Measurements from ENCODE around the gene DEF6. TPM values are rescaled to one million over a fixed set of nuclear protein-coding genes. Genes with fewer than 3 reads are reported as not detected.

The DEF6 gene
- total RNA-seq, 1 donor from 2014 or later, result 6.2 TPM

DNA sequence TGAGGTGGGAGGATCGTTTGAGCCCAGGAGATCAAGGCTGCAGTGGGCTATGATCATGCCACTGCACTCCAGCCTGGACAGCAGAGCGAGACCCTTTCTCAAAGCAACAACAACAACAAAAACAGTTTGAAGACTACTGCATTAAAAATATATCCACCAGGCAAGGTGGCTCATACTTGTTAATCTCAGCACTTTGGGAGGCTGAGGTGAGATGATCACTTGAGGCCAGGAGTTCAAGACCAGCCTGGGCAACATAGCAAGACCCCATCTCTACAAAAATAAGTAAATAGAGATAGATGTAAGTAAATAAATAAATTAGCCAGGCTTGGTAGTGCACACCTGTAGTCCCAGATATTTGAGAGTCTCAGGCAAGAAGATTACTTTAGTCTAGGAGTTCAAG lies 25.6 kb upstream of the DEF6 start:
- Mint-ChIP-seq H3K27ac (no peak overlapping the region), H3K4me1 (ENCODE audit: unreplicated experiment) (peaks cover 16% of the 10 kb centered on the region), H3K4me3 (no peak overlapping the region), H3K36me3 (peaks cover 7% of the 10 kb centered on the region), H3K9me3 (no peaks in the 10 kb centered on the region), H3K27me3 (no peaks in the 10 kb centered on the region)
- TF ChIP-seq, protein P1, sequence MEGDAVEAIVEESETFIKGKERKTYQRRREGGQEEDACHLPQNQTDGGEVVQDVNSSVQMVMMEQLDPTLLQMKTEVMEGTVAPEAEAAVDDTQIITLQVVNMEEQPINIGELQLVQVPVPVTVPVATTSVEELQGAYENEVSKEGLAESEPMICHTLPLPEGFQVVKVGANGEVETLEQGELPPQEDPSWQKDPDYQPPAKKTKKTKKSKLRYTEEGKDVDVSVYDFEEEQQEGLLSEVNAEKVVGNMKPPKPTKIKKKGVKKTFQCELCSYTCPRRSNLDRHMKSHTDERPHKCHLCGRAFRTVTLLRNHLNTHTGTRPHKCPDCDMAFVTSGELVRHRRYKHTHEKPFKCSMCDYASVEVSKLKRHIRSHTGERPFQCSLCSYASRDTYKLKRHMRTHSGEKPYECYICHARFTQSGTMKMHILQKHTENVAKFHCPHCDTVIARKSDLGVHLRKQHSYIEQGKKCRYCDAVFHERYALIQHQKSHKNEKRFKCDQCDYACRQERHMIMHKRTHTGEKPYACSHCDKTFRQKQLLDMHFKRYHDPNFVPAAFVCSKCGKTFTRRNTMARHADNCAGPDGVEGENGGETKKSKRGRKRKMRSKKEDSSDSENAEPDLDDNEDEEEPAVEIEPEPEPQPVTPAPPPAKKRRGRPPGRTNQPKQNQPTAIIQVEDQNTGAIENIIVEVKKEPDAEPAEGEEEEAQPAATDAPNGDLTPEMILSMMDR (conservative IDR thresholded peaks at IDR 0.05), result no peak
- DNase-seq (ENCODE audit: extremely low spot score, unreplicated experiment), result no peak

DNA sequence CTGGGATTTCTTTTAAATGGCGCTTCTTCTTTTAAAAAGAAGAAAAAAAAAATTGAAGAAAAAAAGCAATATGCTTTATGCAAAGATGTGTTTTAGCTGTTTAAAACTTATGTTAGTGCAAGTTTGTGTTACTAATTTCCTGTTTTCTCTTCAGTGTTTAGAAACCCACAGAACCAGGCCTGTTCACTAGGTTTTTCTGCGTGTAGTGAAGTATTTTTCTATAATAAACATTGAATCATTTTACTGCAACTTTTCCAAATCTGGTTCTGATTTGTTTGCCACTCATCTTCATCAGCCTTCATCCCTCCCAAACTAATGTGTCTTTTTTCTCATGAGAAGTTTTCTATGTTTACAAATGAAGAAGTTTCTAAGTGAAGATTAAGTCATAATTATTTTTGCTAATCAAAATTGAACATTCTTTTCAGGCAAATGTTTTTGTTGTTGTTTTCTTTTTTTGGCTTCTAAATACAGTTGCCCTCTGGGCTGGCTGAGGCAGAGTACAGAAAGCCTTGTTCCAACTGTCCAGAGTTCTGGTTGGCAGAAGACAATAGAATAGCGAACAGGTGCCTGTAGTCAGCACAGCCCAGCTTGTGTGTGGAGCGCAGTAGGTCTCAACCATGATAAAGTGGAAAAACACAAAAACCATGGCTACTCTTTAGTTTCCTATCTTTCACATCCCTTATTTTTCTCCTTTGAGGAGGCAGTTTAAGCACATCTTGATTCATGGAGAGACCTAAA lies 23.6 kb upstream of the DEF6 start:
- no peaks in the 10 kb centered on the region for H3K9me3 Mint-ChIP-seq
- TF ChIP-seq, protein P1 (conservative IDR thresholded peaks at IDR 0.05), result no peak
- no peak overlapping the region for H3K4me3 Mint-ChIP-seq
- no peak for DNase-seq (ENCODE audit: extremely low spot score, unreplicated experiment)
- peaks cover 11% of the 10 kb centered on the region for H3K4me1 Mint-ChIP-seq (ENCODE audit: unreplicated experiment)
- peaks cover 4% of the 10 kb centered on the region for H3K36me3 Mint-ChIP-seq
- no peak overlapping the region for H3K27ac Mint-ChIP-seq
- no peaks in the 10 kb centered on the region for H3K27me3 Mint-ChIP-seq

DNA sequence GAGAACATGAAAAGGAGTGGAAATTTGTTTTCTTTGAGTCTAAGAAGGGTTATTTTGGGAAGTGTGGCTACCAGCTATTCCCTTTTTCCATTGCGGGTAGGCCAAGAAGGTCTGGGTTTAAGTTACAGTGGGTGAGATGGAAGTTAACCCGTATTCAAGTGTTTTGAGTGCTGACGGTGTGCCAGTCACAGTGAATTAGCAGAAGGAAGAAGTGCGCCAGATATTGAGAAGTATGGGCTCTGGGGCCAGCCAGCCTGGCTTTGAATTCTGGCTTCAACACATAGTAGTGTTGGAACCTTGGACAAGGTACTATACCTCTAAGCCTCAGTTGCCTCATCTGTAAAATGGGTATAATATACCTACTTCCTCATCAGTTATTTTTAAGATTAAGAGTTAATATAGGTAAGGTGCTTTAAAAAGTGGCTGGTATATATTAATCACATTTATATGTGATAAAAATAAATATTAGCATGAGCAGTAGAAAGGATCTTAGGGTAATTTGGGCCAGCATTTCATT lies 21.8 kb upstream of the DEF6 start:
- H3K27me3 Mint-ChIP-seq, result no peaks in the 10 kb centered on the region
- peaks cover 8% of the 10 kb centered on the region for H3K36me3 Mint-ChIP-seq
- H3K27ac Mint-ChIP-seq, result no peak overlapping the region
- peaks cover 16% of the 10 kb centered on the region for H3K4me1 Mint-ChIP-seq (ENCODE audit: unreplicated experiment)
- no peak for DNase-seq (ENCODE audit: extremely low spot score, unreplicated experiment)
- no peak overlapping the region for H3K4me3 Mint-ChIP-seq
- no peaks in the 10 kb centered on the region for H3K9me3 Mint-ChIP-seq
- TF ChIP-seq, protein P1 (conservative IDR thresholded peaks at IDR 0.05), result no peak

DNA sequence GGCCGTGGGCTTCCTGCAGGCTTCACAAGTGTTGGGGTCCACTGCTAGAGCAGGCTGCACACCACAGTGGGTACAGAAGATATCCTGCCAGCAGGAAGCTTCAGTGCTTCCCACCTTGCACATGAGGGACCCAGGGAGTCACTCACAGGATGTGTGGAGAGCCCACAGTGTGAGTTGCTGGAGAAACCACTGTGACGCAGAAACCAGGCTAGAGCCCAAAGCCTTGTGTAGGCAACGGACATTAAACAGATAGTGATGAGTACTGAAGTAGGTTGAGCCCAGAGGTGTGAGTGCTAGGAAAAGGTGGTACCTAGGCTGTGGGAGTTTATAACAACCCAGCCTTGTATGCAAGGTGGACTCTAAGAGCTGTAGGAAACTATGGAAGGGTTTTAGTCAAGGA lies 18.9 kb upstream of the DEF6 start:
- H3K4me3 Mint-ChIP-seq, result no peak overlapping the region
- H3K27ac Mint-ChIP-seq, result no peak overlapping the region
- no peaks in the 10 kb centered on the region for H3K9me3 Mint-ChIP-seq
- peaks cover 16% of the 10 kb centered on the region for H3K36me3 Mint-ChIP-seq
- no peak for DNase-seq (ENCODE audit: extremely low spot score, unreplicated experiment)
- H3K4me1 Mint-ChIP-seq (ENCODE audit: unreplicated experiment), result peaks cover 21% of the 10 kb centered on the region
- no peaks in the 10 kb centered on the region for H3K27me3 Mint-ChIP-seq
- TF ChIP-seq, protein P1 (conservative IDR thresholded peaks at IDR 0.05), result no peak

DNA sequence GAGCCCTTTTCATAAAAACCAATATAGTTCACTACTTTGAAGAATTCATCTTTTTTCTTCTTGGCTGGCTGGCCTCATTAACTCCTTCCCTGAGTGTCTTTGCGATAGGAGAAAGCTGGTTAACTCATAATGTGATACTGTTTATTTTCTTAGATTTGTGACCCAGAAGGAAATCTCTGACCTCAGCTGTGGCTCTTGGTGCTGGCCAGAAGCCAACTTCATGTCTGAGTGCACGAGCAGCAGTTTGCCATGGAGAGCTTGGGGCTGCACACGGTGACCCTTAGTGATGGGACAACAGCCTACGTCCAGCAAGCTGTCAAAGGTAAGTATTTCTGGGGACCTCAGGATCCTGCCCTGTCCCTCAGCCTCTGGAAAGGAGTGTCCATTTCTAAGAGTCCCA lies 16.7 kb upstream of the DEF6 start:
- TF ChIP-seq, protein P1 (conservative IDR thresholded peaks at IDR 0.05), result no peak
- H3K36me3 Mint-ChIP-seq, result peaks cover 24% of the 10 kb centered on the region
- H3K4me3 Mint-ChIP-seq, result no peak overlapping the region
- no peak overlapping the region for H3K27ac Mint-ChIP-seq
- H3K27me3 Mint-ChIP-seq, result no peaks in the 10 kb centered on the region
- H3K9me3 Mint-ChIP-seq, result no peaks in the 10 kb centered on the region
- no peak for DNase-seq (ENCODE audit: extremely low spot score, unreplicated experiment)
- H3K4me1 Mint-ChIP-seq (ENCODE audit: unreplicated experiment), result peaks cover 11% of the 10 kb centered on the region

All from type B pancreatic cell (in vitro differentiated cells).